ENCODE data around the gene SIK1.
"Not testable (repeated sequence)": the region's sequence is repeated elsewhere in the genome, so short reads cannot be mapped to it uniquely, and the experiment has no call there.

DNA sequence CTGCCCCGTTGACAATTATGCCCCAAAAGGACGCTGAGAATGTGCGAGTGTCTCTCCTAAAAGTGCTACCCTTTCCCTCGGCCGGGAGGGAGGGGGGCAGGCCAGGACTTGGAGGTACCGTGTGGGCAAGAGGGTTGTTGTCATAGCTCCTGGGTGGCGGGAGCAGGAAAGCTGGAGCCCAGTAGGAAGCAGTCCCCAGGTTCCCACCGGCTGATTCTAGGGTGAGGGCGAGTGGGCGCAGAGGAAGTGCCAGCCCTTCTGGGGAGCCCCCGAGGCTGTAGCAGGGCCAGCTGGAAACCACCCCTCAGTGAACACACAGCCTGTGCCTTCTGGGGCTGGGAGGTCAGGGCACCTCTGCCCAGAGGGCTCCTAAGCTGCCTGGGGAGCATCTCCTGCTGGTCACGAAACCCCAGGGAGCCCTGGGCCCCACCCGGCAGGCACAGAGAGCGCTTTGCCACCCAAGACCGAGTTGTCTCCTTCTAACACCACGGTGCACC is 47.3 kb downstream of the SIK1 start:
- TF ChIP-seq POLR2A (IDR thresholded peaks at IDR 0.05; ENCODE audit: low read length); GATA1 (IDR thresholded peaks at IDR 0.05; ENCODE audit: low read depth, low read length): not testable (repeated sequence)

All from erythroblast (primary cell).